Esophagus squamous epithelium (tissue), 4 donors: ENCODE measurements around the gene COTL1.

Experiments used
- CTCF ChIP-seq, 6 experiments: fragments of 450-650 bp in 4 of 6; fragments of 200-600 bp in 2 of 6; sonication (generic) in 2 of 6; IDR thresholded peaks; one replicate each; pipeline ENCODE4 v1.5.1; 2016 to 2019; ENCODE audit warnings: antibody characterized with exemption in 6 of 6, mild to moderate bottlenecking in 4 of 6, moderate library complexity in 4 of 6
- POLR2A ChIP-seq, 4 donors: fragments of 450-650 bp; IDR thresholded peaks; one replicate each; pipeline ENCODE4 v1.6.1; 2017; ENCODE audit warnings: antibody characterized with exemption in 4 of 4, mild to moderate bottlenecking in 4 of 4, moderate library complexity in 3 of 4

- TF ChIP-seq CTCF (IDR thresholded peaks at IDR 0.05) (no peak), POLR2A (IDR thresholded peaks at IDR 0.05) (no peak)
Observed at GRCh38 chr16:84609563-84610177, 8.2 kb downstream of the COTL1 start.
